NT2/D1 (cell line): Measurements from ENCODE around the gene COL8A1.

Experiments used
- DNase-seq: peaks from one replicate; pipeline ENCODE4 v3.0.0-alpha.2; 2011; ENCODE audit warnings: low read depth, low spot score
- H3K27me3 ChIP-seq: 2 replicates; pipeline ENCODE4 v1.6.0; 2011; ENCODE audit warnings: mild to moderate bottlenecking; ENCODE audit not compliant: insufficient read length, insufficient read depth
- H3K36me3 ChIP-seq: 2 replicates; pipeline ENCODE4 v1.6.1; 2011; ENCODE audit warnings: mild to moderate bottlenecking, low read length, mixed read lengths; ENCODE audit not compliant: insufficient read depth, insufficient read length
- H3K4me1 ChIP-seq: 2 replicates; pipeline ENCODE4 v1.5.1; 2011; ENCODE audit not compliant: insufficient read depth, insufficient read length
- H3K4me3 ChIP-seq: 2 replicates; pipeline ENCODE4 v1.5.1; 2011; ENCODE audit warnings: low read depth; ENCODE audit not compliant: insufficient read length
- H3K9ac ChIP-seq: 2 replicates; pipeline ENCODE4 v1.6.0; 2011; ENCODE audit warnings: low read depth; ENCODE audit not compliant: insufficient read length
- H3K9me3 ChIP-seq: 2 replicates; pipeline ENCODE4 v1.5.1; 2011; ENCODE audit warnings: mild to moderate bottlenecking, low read length; ENCODE audit not compliant: insufficient read depth
- SUZ12 ChIP-seq: IDR thresholded peaks from 2 replicates; pipeline ENCODE4 v1.6.1; 2011; ENCODE audit not compliant: insufficient read length, insufficient read depth; ENCODE audit errors: extremely low read depth
- YY1 ChIP-seq: IDR thresholded peaks from 2 replicates; pipeline ENCODE4 v1.6.1; 2011; ENCODE audit not compliant: insufficient read length, insufficient read depth
- ZNF274 ChIP-seq: IDR thresholded peaks from 2 replicates; pipeline ENCODE4 v1.6.1; 2011; ENCODE audit warnings: mild to moderate bottlenecking, low read depth, low read length

Gene COL8A1

GRCh38 chr3:99678896-99679295 is 40.5 kb downstream of the COL8A1 start:
- Histone ChIP-seq H3K9ac (no peak overlapping the region), H3K9me3 (no peaks in the 10 kb centered on the region), H3K4me3 (no peak overlapping the region), H3K36me3 (no peaks in the 10 kb centered on the region), H3K27me3 (no peaks in the 10 kb centered on the region), H3K4me1 (no peaks in the 10 kb centered on the region)
- DNase-seq, result no peak
- no peak for TF ChIP-seq SUZ12
- no peak for TF ChIP-seq YY1
- TF ChIP-seq ZNF274, result no peak

GRCh38 chr3:99681512-99681911 is 43.1 kb downstream of the COL8A1 start:
- H3K27me3 ChIP-seq, result no peaks in the 10 kb centered on the region
- no peak for TF ChIP-seq ZNF274
- H3K4me1 ChIP-seq, result no peaks in the 10 kb centered on the region
- H3K9me3 ChIP-seq, result no peaks in the 10 kb centered on the region
- H3K4me3 ChIP-seq, result no peak overlapping the region
- H3K36me3 ChIP-seq, result no peaks in the 10 kb centered on the region
- no peak overlapping the region for H3K9ac ChIP-seq
- DNase-seq, result no peak

GRCh38 chr3:99681976-99682375 is 43.6 kb downstream of the COL8A1 start:
- Histone ChIP-seq H3K9ac (no peak overlapping the region), H3K27me3 (no peaks in the 10 kb centered on the region), H3K4me1 (no peaks in the 10 kb centered on the region), H3K36me3 (no peaks in the 10 kb centered on the region), H3K4me3 (no peak overlapping the region), H3K9me3 (no peaks in the 10 kb centered on the region)
- TF ChIP-seq ZNF274 (no peak), SUZ12 (no peak), YY1 (no peak)
- no peak for DNase-seq

GRCh38 chr3:99683465-99683864 is 45.1 kb downstream of the COL8A1 start:
- DNase-seq, result no peak
- Histone ChIP-seq H3K27me3 (no peaks in the 10 kb centered on the region), H3K9ac (no peak overlapping the region), H3K9me3 (no peaks in the 10 kb centered on the region), H3K4me3 (no peak overlapping the region), H3K4me1 (no peaks in the 10 kb centered on the region), H3K36me3 (no peaks in the 10 kb centered on the region)
- TF ChIP-seq ZNF274 (no peak), YY1 (no peak), SUZ12 (no peak)

GRCh38 chr3:99683876-99684275 is 45.5 kb downstream of the COL8A1 start:
- TF ChIP-seq SUZ12 (no peak), ZNF274 (no peak), YY1 (no peak)

GRCh38 chr3:99684644-99685043 is 46.2 kb downstream of the COL8A1 start:
- H3K4me3 ChIP-seq, result no peak overlapping the region
- no peak for DNase-seq
- H3K9me3 ChIP-seq, result no peaks in the 10 kb centered on the region
- no peak for TF ChIP-seq YY1
- H3K36me3 ChIP-seq, result no peaks in the 10 kb centered on the region
- no peak overlapping the region for H3K9ac ChIP-seq
- no peaks in the 10 kb centered on the region for H3K27me3 ChIP-seq
- no peaks in the 10 kb centered on the region for H3K4me1 ChIP-seq

More at GRCh38 chr3:99683876-99684275, 45.5 kb downstream of the COL8A1 start:
- Histone ChIP-seq H3K36me3 (no peaks in the 10 kb centered on the region), H3K4me3 (no peak overlapping the region), H3K27me3 (no peaks in the 10 kb centered on the region), H3K9me3 (no peaks in the 10 kb centered on the region), H3K4me1 (no peaks in the 10 kb centered on the region), H3K9ac (no peak overlapping the region)
- DNase-seq, result no peak

- H3K4me1 ChIP-seq, result no peaks in the 10 kb centered on the region
- H3K9ac ChIP-seq, result no peak overlapping the region
- no peaks in the 10 kb centered on the region for H3K27me3 ChIP-seq
- H3K36me3 ChIP-seq, result no peaks in the 10 kb centered on the region
- no peak overlapping the region for H3K4me3 ChIP-seq
- no peaks in the 10 kb centered on the region for H3K9me3 ChIP-seq
- DNase-seq, result no peak
- TF ChIP-seq SUZ12 (no peak), YY1 (no peak), ZNF274 (no peak)
Observed at GRCh38 chr3:99686469-99686868, 48.1 kb downstream of the COL8A1 start.

GRCh38 chr3:99686955-99687612 is 48.7 kb downstream of the COL8A1 start:
- peak; percentile 63 for DNase-seq
- no peaks in the 10 kb centered on the region for H3K27me3 ChIP-seq
- no peaks in the 10 kb centered on the region for H3K36me3 ChIP-seq
- TF ChIP-seq SUZ12 (no peak), YY1 (no peak), ZNF274 (no peak)
- no peak overlapping the region for H3K9ac ChIP-seq
- H3K4me3 ChIP-seq, result no peak overlapping the region
- no peaks in the 10 kb centered on the region for H3K4me1 ChIP-seq
- H3K9me3 ChIP-seq, result no peaks in the 10 kb centered on the region
